Stimulated activated CD4-positive, alpha-beta T cell treated with anti-CD3 and anti-CD28 coated beads, Interleukin-2, amount 100 ng/mL, for 4 hours (primary cell): ENCODE measurements around the gene GP1BA.

ENCODE experiments used
- DNase-seq: peaks from one replicate; pipeline ENCODE4 v3.0.0-alpha.2; 2020; ENCODE audit warnings: low read depth

The GP1BA gene

GRCh38 chr17:4950746-4951204 lies 18.7 kb downstream of the GP1BA start, which contains the start of gene ENO3:
TSS of gene ENO3 (plus strand) at chr17:4951119. CDS start at chr17:4951830, 711 bp downstream.
- no peak for DNase-seq

GRCh38 chr17:4951486-4951885 lies 19.4 kb downstream of the GP1BA start:
- DNase-seq, result no peak

GRCh38 chr17:4953451-4953961 lies 21.4 kb downstream of the GP1BA start:
- no peak for DNase-seq

GRCh38 chr17:4955091-4955490 lies 23.0 kb downstream of the GP1BA start:
- DNase-seq, result no peak

DNA sequence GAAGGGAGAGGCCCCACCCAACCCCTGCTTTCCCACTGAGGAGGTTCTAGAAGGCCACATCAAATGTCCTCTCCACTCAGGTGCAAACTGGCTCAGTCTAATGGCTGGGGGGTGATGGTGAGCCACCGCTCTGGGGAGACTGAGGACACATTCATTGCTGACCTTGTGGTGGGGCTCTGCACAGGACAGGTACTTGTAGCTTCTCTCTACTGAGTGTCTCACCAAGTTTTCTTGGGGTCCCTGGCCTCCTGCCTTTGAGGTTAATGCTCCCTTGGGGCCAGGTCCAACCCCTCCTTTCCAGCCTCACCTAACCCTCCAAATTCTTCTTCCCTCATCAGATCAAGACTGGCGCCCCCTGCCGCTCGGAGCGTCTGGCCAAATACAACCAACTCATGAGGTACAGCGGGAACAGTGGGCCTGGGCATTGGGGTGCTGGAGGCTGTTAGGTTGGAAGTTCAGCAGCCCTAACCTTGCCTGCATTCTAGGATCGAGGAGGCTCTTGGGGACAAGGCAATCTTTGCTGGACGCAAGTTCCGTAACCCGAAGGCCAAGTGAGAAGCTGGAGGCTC lies 24.5 kb downstream of the GP1BA start:
- no peak for DNase-seq

DNA sequence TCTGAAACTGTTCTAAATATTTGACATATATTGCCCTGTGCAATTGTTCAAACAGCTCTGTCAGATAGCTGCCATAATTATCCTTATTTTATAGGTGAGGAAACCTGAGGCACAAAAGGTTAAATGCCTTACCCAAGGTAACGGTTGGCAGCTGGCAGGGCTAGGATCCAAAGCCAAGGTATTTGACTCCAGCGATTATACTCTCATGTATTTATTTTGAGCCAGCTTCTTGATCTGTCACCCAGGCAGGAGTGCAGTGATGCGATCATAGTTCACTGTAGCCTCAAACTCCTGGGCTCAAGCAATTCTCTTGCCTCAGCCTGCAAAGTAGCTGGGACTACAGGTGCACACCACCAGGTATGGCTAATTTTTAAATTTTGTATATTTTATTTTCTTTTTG lies 26.0 kb downstream of the GP1BA start:
- no peak for DNase-seq

GRCh38 chr17:4959261-4959965 lies 27.3 kb downstream of the GP1BA start:
- no peak for DNase-seq

- no peak for DNase-seq
Measured at GRCh38 chr17:4960279-4960922, 28.3 kb downstream of the GP1BA start.

DNA sequence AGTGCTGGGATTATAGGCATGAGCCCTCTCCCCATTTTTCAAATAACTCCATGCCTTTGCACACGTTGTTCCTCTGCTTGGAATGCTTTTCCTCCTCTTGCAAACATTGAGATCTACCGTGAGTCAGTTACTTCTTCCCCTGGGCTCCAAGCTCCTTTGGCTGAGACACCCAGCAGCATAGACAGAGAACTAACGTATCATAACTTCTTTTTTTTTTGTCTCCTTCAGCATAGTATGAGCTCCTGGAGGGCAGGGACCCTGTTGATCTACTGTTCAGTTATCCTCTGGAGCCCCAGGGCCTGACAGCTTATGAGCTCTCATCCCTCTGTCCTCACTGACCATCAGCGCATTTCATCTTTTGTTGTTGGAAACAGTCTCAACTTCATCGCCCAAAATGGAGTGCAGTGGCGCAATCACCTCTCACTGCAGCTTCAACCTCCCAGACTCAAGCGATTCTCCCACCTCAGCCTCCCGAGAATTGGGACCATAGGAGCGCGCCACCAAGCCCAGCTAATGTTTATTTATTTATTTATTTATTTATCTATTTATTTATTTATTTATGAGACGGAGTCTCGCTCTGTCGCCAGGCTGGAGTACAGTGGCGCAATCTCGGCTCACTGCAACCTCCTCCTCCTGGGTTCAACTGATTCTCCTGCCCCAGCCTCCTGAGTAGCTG lies 33.4 kb downstream of the GP1BA start:
- DNase-seq, result no peak

- peak; percentile 83 for DNase-seq
Measured at GRCh38 chr17:4966844-4967538, 34.9 kb downstream of the GP1BA start.

DNA sequence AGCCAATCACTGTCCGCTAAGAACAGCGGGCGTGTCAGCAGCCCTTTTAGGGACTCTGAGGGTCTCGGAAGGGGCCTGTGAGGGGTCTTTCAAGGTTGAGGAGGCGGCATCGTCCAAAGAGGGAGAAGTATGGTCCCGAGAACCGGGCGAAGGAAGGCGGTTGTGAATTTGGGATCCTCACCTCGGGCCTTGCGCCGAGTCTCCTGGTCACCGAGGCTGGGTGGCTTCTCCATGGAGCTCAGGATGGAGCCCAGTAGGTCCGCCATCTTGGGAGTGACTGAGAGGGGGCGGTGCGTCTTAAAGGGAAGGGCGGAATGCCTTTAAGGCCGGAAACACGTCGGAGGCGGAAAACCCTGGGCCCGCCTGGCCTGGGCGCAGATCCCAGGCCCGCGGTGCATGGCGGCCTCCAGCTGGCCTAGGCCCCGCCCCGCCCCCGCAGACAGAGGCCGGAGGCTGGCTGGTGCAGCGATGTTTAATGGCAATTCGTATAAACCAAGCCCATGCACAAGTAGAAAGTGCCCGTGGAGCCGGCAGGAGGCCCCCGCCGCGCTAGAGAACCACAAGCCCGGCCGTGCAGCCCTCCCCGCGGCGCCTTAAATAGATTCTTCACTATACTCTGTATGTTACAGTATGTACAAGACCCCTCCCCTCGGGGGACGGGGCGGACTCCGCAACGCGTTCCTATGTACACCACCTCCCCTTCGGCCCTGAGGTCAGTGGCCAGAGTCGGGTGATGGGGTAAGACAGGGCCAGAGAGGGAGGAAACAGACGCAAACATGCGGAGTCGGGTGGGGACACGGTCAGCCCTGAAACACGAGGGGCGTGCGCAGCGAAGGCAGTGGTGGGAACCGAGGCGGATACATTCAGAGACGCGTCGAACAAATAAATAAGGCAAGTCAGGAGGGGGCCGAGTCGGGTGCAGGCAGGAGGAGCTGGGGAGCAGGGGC lies 35.7 kb downstream of the GP1BA start, which contains the start of gene SPAG7:
SPAG7 (minus strand) TSS at position 279 of the 947 bp plus-strand sequence; CDS start at position 266, 13 bp downstream.
- DNase-seq, result peak; percentile 83

DNA sequence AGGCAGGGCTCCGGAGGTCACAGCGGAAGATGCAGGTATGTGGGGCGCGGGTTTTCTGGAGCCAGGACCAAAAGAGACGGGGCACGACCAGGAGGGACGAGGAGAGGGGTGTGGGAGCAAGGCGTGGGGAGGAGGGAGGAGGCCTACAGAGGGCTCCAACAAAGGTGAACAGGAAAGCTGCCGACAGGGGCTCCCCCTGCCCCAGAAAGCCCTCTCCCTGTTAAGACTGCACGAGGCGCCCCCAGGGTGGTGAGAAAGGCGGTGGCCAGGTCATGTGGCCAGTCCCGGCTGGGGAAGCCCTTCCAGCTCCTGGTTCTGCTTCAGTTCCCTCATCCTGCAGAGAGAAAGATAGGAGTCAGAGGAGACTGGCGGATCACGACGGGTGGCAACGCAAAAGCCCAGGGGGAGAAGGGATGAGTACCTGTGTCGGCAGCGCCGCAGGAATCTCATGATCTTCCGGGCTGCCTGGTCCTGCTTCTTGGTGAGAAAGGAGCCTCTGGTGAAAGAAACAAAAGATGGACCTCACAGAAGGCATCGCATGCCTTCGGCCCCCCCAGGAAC lies 36.5 kb downstream of the GP1BA start:
- DNase-seq, result no peak

GRCh38 chr17:4969047-4969550 lies 37.0 kb downstream of the GP1BA start:
- no peak for DNase-seq

- no peak for DNase-seq
Measured at GRCh38 chr17:4969551-4970173, 37.6 kb downstream of the GP1BA start.

DNA sequence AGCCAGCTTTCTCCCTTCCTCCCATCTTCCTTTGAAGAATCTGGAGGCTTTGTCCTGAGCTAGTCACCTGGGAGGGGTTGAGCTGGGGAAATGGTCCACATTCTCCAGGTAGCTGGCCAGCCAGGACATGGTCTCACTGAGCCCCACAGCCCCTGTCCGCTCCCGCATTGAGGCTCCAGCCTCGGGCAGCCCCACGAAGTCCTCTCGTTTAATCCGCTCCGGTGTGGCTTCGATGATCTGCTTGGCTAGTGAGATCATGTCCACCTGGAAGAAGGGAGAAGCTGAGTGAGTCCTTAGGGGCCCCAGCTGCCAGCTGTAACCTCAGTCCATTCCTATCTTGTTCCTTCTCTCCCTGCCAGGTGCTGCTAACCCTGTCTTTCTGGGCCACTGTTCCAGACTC lies 38.2 kb downstream of the GP1BA start:
- DNase-seq, result no peak

DNA sequence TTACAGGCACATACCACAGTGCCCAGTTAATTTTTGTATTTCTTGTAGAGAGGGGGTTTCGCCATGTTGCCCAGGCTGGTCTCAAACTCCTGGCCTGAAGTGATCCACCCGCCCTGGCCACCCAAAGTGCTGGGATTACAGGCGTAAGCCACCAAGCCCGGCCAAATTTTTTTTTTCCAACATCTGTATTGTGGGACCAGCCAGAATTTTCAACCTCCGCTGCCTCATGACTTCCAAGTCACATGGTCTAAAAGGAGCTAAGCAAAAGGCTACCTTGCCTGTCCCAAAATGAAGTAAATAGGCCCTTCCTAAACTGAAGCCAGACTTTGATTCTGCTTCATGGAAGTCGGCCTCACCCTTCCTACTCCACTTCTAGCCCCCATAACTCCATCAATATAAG lies 39.7 kb downstream of the GP1BA start:
- no peak for DNase-seq

DNA sequence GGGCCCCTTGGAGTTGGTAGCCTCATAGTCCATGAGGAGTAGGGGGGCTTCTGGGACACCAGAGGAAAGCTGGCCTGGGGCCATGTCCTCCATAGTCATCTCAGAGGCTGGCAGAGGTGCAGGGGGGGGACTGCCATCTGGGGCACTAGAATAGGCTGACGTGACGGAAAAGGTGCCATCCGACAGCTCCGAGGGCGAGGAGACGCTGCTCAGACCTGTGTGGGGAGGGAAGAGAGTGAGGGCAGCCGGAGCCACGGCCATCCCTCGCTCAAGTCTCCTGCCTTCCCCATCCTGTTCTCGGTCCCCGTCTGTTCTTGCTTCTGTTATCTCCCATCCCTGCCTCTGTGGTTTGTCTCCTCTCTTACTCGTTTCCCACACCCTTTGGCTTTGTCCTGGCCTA lies 40.2 kb downstream of the GP1BA start:
- DNase-seq, result no peak

GRCh38 chr17:4972752-4973151 lies 40.7 kb downstream of the GP1BA start:
- no peak for DNase-seq

- DNase-seq, result no peak
Measured at GRCh38 chr17:4973256-4974114, 41.4 kb downstream of the GP1BA start.
